Astrocyte of the cerebellum (primary cell): ENCODE results near the gene FDXR.

ENCODE experiments used
- DNase-seq: peaks from one replicate; pipeline ENCODE4 v3.0.0-alpha.2; 2011; ENCODE audit warnings: low read depth
- H3K4me3 ChIP-seq: 2 replicates; pipeline ENCODE4 v1.5.1; 2011; ENCODE audit warnings: mild to moderate bottlenecking, low read depth, low read length, moderate library complexity
- in situ Hi-C: cut with HindIII; loops from 2 replicates; pipeline ENCODE4 v1.10.0; 2017; ENCODE audit warnings: low sequenced_read_pairs
- TF ChIP-seq, protein P1 (sequence below): IDR thresholded peaks from 2 replicates; pipeline ENCODE4 v1.5.1; 2012; ENCODE audit warnings: low read length, low read depth, moderate library complexity, mild to moderate bottlenecking; ENCODE audit errors: missing control alignments

Gene FDXR

GRCh38 chr17:74877592-74878548, 5.1 kb upstream of the FDXR start:
- in situ Hi-C loops = no loop called here
- TF ChIP-seq, protein P1, sequence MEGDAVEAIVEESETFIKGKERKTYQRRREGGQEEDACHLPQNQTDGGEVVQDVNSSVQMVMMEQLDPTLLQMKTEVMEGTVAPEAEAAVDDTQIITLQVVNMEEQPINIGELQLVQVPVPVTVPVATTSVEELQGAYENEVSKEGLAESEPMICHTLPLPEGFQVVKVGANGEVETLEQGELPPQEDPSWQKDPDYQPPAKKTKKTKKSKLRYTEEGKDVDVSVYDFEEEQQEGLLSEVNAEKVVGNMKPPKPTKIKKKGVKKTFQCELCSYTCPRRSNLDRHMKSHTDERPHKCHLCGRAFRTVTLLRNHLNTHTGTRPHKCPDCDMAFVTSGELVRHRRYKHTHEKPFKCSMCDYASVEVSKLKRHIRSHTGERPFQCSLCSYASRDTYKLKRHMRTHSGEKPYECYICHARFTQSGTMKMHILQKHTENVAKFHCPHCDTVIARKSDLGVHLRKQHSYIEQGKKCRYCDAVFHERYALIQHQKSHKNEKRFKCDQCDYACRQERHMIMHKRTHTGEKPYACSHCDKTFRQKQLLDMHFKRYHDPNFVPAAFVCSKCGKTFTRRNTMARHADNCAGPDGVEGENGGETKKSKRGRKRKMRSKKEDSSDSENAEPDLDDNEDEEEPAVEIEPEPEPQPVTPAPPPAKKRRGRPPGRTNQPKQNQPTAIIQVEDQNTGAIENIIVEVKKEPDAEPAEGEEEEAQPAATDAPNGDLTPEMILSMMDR = no peak
- DNase-seq = no peak
- H3K4me3 ChIP-seq = no peak overlapping the region

- DNase-seq = no peak
- in situ Hi-C loops = no loop called here
- H3K4me3 ChIP-seq = no peak overlapping the region
- TF ChIP-seq, protein P1 = no peak
Measured at GRCh38 chr17:74875977-74876593, 3.3 kb upstream of the FDXR start.

- DNase-seq = no peak
- H3K4me3 ChIP-seq = no peak overlapping the region
- TF ChIP-seq, protein P1 = no peak
- in situ Hi-C loops = no loop called here
Measured at GRCh38 chr17:74875155-74875976, 2.6 kb upstream of the FDXR start.

DNA sequence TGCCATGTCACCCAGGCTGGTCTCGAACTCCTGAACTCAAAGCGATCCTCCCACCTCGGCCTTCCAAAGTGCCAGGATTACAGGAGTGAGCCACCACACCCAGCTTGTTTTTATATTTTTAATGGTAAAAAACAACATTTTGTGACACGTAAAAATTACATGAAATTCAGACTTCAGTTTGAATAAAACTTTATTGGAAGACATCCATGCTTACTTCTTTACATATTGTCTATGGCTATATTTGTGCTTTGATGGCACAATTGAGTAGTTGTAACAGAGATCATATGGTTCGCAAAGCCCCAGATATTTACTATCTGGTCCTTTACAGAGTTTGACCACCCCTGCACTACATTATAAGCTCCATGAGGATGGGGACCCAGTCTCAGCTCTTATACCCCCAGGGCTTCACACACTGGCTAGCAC, 1.8 kb upstream of the FDXR start:
- TF ChIP-seq, protein P1 = no peak
- no peak overlapping the region for H3K4me3 ChIP-seq
- DNase-seq = no peak
- in situ Hi-C loops = no loop called here

DNA sequence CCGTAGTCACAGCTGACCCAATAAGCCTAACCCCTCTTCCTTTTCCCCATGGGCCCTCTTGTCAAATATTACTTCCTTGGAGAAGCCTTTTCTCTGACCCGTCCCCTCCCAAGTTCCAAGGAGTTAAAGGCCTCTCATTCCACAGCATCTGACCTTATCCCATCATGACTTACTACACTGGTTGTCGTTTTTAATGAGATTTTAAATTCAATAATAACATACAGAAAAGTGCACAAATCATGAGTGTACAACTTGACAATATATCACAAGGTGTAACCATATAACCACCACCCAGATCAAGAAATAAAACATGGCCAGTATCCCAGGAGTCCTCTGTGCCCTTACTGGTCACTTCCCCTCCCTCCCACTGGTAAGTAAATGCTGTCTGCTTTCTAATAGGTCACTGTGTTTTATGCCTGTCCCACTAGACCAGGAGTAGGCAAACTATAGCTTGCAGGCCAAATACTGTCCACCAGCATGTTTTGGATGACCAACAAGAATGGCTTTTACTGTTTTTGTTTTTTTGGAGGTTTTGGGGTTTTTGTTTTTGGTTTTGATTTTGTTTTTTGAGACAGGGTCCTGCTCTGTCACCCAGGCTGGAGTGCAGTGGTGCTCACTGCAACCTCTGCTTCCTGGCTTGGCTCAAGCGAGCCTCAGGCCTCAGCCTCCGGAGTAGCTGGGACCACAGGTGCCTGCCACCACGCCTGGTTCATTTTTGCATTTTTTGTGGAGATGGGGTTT, 1.2 kb upstream of the FDXR start:
- in situ Hi-C loops = no loop called here
- DNase-seq = no peak
- H3K4me3 ChIP-seq = peak overlapping the region; percentile 54
- TF ChIP-seq, protein P1 = no peak
